ENCODE data around the gene ZNF653. TPM values are rescaled to one million over a fixed set of nuclear protein-coding genes. Genes with fewer than 3 reads are reported as not detected.

Gene ZNF653
- total and polyA plus RNA-seq, 9 of the 15 experiments (the other 6 are each of a cell fraction or from before 2014, with no cell fraction given) = 1.6 to 8.0 (median 4.2) TPM; not detected in 2

DNA sequence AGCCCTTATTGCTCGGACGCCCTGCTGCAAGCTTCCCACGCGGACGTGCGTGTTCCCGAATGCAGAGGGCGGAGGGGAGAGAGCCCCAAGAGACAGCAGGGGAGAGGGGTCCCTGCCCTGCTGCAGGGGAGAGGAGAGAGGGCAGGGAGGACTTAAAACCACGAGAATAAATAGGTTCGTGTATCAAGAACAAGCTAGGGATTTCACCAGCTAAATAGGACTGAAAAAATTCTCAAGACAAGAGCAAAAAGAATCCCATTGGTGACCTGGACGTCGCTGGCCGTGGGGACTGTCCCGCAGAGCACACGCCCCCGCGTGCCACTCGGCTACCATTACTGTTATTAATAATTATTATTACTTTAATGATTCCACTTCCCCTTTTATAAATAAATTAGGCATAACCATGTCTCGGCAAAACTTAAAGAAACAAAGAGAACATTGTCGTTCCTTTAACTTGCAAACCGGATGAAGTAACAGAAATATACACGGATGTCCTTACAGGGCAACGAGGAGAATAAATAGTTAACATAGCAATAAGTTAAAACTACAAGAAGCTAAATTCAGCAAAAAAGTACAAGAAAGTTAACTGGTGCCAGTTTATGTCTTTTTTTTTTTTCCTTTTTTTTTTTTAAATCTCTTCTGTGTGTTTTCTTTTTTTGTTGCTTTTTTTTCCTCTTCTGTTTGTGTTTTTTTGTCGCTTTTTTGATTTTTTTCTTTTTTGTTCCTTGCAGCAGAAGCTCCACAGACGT is 53.6 kb downstream of the ZNF653 start (continued):
- TF ChIP-seq, protein P1, sequence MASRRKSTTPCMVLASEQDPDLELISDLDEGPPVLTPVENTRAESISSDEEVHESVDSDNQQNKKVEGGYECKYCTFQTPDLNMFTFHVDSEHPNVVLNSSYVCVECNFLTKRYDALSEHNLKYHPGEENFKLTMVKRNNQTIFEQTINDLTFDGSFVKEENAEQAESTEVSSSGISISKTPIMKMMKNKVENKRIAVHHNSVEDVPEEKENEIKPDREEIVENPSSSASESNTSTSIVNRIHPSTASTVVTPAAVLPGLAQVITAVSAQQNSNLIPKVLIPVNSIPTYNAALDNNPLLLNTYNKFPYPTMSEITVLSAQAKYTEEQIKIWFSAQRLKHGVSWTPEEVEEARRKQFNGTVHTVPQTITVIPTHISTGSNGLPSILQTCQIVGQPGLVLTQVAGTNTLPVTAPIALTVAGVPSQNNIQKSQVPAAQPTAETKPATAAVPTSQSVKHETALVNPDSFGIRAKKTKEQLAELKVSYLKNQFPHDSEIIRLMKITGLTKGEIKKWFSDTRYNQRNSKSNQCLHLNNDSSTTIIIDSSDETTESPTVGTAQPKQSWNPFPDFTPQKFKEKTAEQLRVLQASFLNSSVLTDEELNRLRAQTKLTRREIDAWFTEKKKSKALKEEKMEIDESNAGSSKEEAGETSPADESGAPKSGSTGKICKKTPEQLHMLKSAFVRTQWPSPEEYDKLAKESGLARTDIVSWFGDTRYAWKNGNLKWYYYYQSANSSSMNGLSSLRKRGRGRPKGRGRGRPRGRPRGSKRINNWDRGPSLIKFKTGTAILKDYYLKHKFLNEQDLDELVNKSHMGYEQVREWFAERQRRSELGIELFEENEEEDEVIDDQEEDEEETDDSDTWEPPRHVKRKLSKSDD (conservative IDR thresholded peaks at IDR 0.05; ENCODE audit: low read length) = no peak
- TF ChIP-seq BRD9 (IDR thresholded peaks at IDR 0.05; ENCODE audit: low read depth, partially characterized antibody) (peak; percentile 45), BCOR (IDR thresholded peaks at IDR 0.05) (0 out of 2 replicates have a peak, but pooled peaks have one; percentile 8), HNRNPUL1 (IDR thresholded peaks at IDR 0.05; ENCODE audit: low read length) (no peak)

DNA sequence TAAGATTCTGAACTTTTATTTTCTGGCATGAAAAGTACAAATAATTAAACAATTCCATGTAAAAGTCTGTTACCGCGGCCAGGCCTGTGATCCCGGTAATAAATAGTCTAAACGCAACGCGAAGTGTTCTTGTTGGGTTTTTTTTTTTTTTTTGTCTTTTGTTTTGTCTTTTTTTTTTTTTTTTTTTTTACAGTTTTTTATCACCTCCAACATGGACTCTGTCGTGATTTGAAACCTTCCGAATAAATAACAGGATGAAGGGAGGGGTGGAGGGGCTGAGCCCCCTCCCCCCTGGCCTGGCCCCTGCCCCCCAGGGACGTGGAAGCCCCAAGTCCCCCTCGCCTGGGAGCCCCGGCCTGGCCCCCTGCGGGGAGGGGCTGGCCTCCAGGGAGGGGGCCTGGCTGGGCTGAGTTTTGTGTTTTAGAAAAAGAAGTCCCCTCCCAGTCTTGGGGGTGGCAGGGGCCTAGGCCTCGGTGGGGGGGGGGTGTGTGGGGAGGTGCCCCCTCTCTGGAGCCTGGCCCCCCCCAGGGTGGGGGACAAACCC is 54.2 kb downstream of the ZNF653 start:
- POLR2A ChIA-PET = interaction anchor here (0.7 kb wide), 1 partner anchor 169 kb away, joined by 3 read pairs; no protein-coding TSS in a partner anchor
- Histone ChIP-seq H3K4me1 (replicated peaks in 1 of 2; ENCODE audit: control insufficient read depth in 2 of 2, insufficient read depth in 2 of 2, low read length in 2 of 2) (peaks cover 0 to 57% of the 10 kb centered on the region in 2 experiments; a peak in 3 of 5 replicates), H3K9ac (ENCODE audit: insufficient read depth in 1 of 2, low read depth in 2 of 2, low read length in 2 of 2) (no peak overlapping the region), H2AFZ (ENCODE audit: low read depth, low read length) (no peak overlapping the region), H3K4me2 (ENCODE audit: insufficient read depth, low read length) (no peak overlapping the region), H3K9me3 (replicated peaks; ENCODE audit: control insufficient read depth, insufficient read depth, low read depth, low read length) (no peaks in the 10 kb centered on the region), H3K36me3 (ENCODE audit: control insufficient read depth, insufficient read depth, low read length) (peaks cover 43% of the 10 kb centered on the region; the same call in 1 of the 3 replicates), H3K9me1 (ENCODE audit: control insufficient read depth, insufficient read depth, low read length) (no peaks in the 10 kb centered on the region), H3K79me2 (ENCODE audit: control insufficient read depth, insufficient read depth, low read length) (no peaks in the 10 kb centered on the region), H3K27me3 (ENCODE audit: control insufficient read depth in 2 of 2, insufficient read depth in 2 of 2, low read length in 2 of 2) (no peaks in the 10 kb centered on the region), H3K27ac (ENCODE audit: extremely low read depth, low read depth, low read length) (no peak overlapping the region), H4K20me1 (replicated peaks; ENCODE audit: control insufficient read depth, insufficient read depth, low read length) (no peaks in the 10 kb centered on the region), H3K4me3 (no peak overlapping the region)
- intact Hi-C loops (cut with micrococcal nuclease) = no loop called here
- ATAC-seq = no peak
- in situ Hi-C loops (cut with MboI) = no loop called here
- CTCF ChIA-PET (ENCODE audit: low intra/inter-chr PET ratio) = no interaction called here
- FAIRE-seq = no peak
- BruUV-seq (replicated peaks) = no TSS peak
- peak in 2 of 4 experiments; percentile 19 to 23 for DNase-seq (ENCODE audit: extremely low read depth in 1 of 4, low spot score in 3 of 4)
- WGBS (ENCODE audit: insufficient coverage, low coverage, missing lambda C conversion rate) = 62% methylated on average over 6 of the region's 13 CpGs
- no peak for TF ChIP-seq L3MBTL2 (IDR thresholded peaks at IDR 0.05)
- TF ChIP-seq ZNF507 (tag; conservative IDR thresholded peaks at IDR 0.05) = no peak
- no peak for TF ChIP-seq DACH1 (IDR thresholded peaks at IDR 0.05; ENCODE audit: partially characterized antibody)
- TF ChIP-seq ETV6 (IDR thresholded peaks at IDR 0.05; ENCODE audit: borderline replicate concordance in 1 of 2, low read depth in 2 of 2, low read length in 1 of 2) = no peak
- TF ChIP-seq ETV6 (CRISPR knock-in tag; IDR thresholded peaks at IDR 0.05; ENCODE audit: borderline replicate concordance) = no peak
- no peak for TF ChIP-seq ZFP36 (IDR thresholded peaks at IDR 0.05; ENCODE audit: low read depth, low read length, partially characterized antibody)
- TF ChIP-seq, protein P2, sequence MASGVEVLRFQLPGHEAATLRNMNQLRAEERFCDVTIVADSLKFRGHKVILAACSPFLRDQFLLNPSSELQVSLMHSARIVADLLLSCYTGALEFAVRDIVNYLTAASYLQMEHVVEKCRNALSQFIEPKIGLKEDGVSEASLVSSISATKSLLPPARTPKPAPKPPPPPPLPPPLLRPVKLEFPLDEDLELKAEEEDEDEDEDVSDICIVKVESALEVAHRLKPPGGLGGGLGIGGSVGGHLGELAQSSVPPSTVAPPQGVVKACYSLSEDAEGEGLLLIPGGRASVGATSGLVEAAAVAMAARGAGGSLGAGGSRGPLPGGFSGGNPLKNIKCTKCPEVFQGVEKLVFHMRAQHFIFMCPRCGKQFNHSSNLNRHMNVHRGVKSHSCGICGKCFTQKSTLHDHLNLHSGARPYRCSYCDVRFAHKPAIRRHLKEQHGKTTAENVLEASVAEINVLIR (CRISPR knock-in tag; IDR thresholded peaks at IDR 0.05) = no peak
- no peak for TF ChIP-seq NCOR1 (IDR thresholded peaks at IDR 0.05)
- TF ChIP-seq, protein P3, sequence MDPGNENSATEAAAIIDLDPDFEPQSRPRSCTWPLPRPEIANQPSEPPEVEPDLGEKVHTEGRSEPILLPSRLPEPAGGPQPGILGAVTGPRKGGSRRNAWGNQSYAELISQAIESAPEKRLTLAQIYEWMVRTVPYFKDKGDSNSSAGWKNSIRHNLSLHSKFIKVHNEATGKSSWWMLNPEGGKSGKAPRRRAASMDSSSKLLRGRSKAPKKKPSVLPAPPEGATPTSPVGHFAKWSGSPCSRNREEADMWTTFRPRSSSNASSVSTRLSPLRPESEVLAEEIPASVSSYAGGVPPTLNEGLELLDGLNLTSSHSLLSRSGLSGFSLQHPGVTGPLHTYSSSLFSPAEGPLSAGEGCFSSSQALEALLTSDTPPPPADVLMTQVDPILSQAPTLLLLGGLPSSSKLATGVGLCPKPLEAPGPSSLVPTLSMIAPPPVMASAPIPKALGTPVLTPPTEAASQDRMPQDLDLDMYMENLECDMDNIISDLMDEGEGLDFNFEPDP (CRISPR knock-in tag; IDR thresholded peaks at IDR 0.05) = no peak
- no peak for TF ChIP-seq NCOA1 (IDR thresholded peaks at IDR 0.05; ENCODE audit: low read depth)
- TF ChIP-seq YY1 (IDR thresholded peaks at IDR 0.05; ENCODE audit: borderline replicate concordance in 1 of 3, control insufficient read depth in 1 of 3, extremely low read depth in 1 of 3, insufficient read depth in 3 of 3, insufficient read length in 1 of 3, insufficient replicate concordance in 2 of 3, low read depth in 1 of 3, low read length in 2 of 3) = no peak

Measured in K562 (cell line).